ENCODE data around the gene VPS13C.

VPS13C gene

GRCh38 chr15:62046078-62046743, 14.0 kb downstream of the VPS13C start:
- no peak for DNase-seq (ENCODE audit: low read depth)
- no peak for TF ChIP-seq CTCF (IDR thresholded peaks at IDR 0.05; ENCODE audit: insufficient read depth, low read depth, low read length, missing control alignments)
- H3K4me3 ChIP-seq (ENCODE audit: low read length): no peak overlapping the region

GRCh38 chr15:62035256-62035924, 24.9 kb downstream of the VPS13C start:
- H3K4me3 ChIP-seq (ENCODE audit: low read length): no peak overlapping the region
- TF ChIP-seq CTCF (IDR thresholded peaks at IDR 0.05; ENCODE audit: insufficient read depth, low read depth, low read length, missing control alignments): no peak
- DNase-seq (ENCODE audit: low read depth): peak; percentile 55

- H3K4me3 ChIP-seq (ENCODE audit: low read length): no peak overlapping the region
- no peak for TF ChIP-seq CTCF (IDR thresholded peaks at IDR 0.05; ENCODE audit: insufficient read depth, low read depth, low read length, missing control alignments)
Measured at GRCh38 chr15:62027916-62028315, 32.3 kb downstream of the VPS13C start.

GRCh38 chr15:62027263-62027565, 33.0 kb downstream of the VPS13C start:
- no peak overlapping the region for H3K4me3 ChIP-seq (ENCODE audit: low read length)
- DNase-seq (ENCODE audit: low read depth): no peak
- no peak for TF ChIP-seq CTCF (IDR thresholded peaks at IDR 0.05; ENCODE audit: insufficient read depth, low read depth, low read length, missing control alignments)

More at GRCh38 chr15:62027916-62028315, 32.3 kb downstream of the VPS13C start:
- DNase-seq (ENCODE audit: low read depth): no peak

- no peak for DNase-seq (ENCODE audit: low read depth)
- H3K4me3 ChIP-seq (ENCODE audit: low read length): no peak overlapping the region
- no peak for TF ChIP-seq CTCF (IDR thresholded peaks at IDR 0.05; ENCODE audit: insufficient read depth, low read depth, low read length, missing control alignments)
Measured at GRCh38 chr15:62026487-62027262, 33.6 kb downstream of the VPS13C start.

GRCh38 chr15:62021991-62022600, 38.2 kb downstream of the VPS13C start:
- H3K4me3 ChIP-seq (ENCODE audit: low read length): no peak overlapping the region
- TF ChIP-seq CTCF (IDR thresholded peaks at IDR 0.05; ENCODE audit: insufficient read depth, low read depth, low read length, missing control alignments): peak; percentile 34
- no peak for DNase-seq (ENCODE audit: low read depth)

Measured in epithelial cell of esophagus (primary cell).